MCF 10A (cell line): ENCODE results near the gene IL11RA. TPM values are rescaled to one million over a fixed set of nuclear protein-coding genes. Genes with fewer than 3 reads are reported as not detected.
A peak's percentile ranks its signal among the peaks of the same experiment; 100 is the strongest.

Experiments
- BruUV-seq: library from RNA; stranded (reverse); fragments of 400-500 nt; replicated peaks from 2 replicates; lab custom pipeline; 2021; lab: Mats Ljungman, UMichigan
- CTCF ChIA-PET: fragments of 300-600 bp; sonication (Branson Sonifier 250); formaldehyde crosslinking; extraction: SDS; loops from one replicate; lab custom pipeline; 2021; ENCODE audit warnings: antibody characterized with exemption, inconsistent platforms; lab: Yijun Ruan, JAX
- POLR2A ChIA-PET: fragments of 300-600, 350-650 bp; sonication (Branson Sonifier 250); formaldehyde crosslinking; extraction: SDS; loops from one replicate; lab custom pipeline; 2020; ENCODE audit warnings: antibody characterized with exemption, inconsistent platforms; lab: Yijun Ruan, JAX
- DNase-seq: peaks from one replicate; pipeline ENCODE4 v3.0.0-alpha.2; 2018; ENCODE audit not compliant: unreplicated experiment
- H3K27ac Mint-ChIP-seq: one replicate; pipeline ENCODE4 v1.8.0; 2022; ENCODE audit warnings: mild to moderate bottlenecking, low read depth, mixed read lengths; ENCODE audit not compliant: unreplicated experiment
- H3K27me3 Mint-ChIP-seq: one replicate; pipeline ENCODE4 v1.8.0; 2022; ENCODE audit warnings: mixed read lengths; ENCODE audit not compliant: insufficient read depth, unreplicated experiment
- H3K36me3 Mint-ChIP-seq: one replicate; pipeline ENCODE4 v1.8.0; 2022; ENCODE audit warnings: mild to moderate bottlenecking, moderate library complexity, mixed read lengths; ENCODE audit not compliant: insufficient read depth, unreplicated experiment
- H3K4me1 Mint-ChIP-seq: one replicate; pipeline ENCODE4 v1.8.0; 2022; ENCODE audit warnings: mixed read lengths; ENCODE audit not compliant: insufficient read depth, unreplicated experiment
- H3K4me3 Mint-ChIP-seq: one replicate; pipeline ENCODE4 v1.8.0; 2022; ENCODE audit warnings: mild to moderate bottlenecking, moderate library complexity, mixed read lengths; ENCODE audit not compliant: unreplicated experiment
- H3K9me3 Mint-ChIP-seq: one replicate; pipeline ENCODE4 v1.8.0; 2022; ENCODE audit warnings: mixed read lengths; ENCODE audit not compliant: unreplicated experiment
- CTCF ChIP-seq: fragments of 200-600 bp; IDR thresholded peaks from one replicate; pipeline ENCODE4 v1.8.0; 2022; ENCODE audit warnings: antibody characterized with exemption, mild to moderate bottlenecking; ENCODE audit not compliant: unreplicated experiment
- intact Hi-C: fragments of 100-400 bp; cut with micrococcal nuclease; formaldehyde crosslinking; loops from 2 replicates; pipeline ENCODE4 v1.14.1; 2022
- total RNA-seq: library from RNA; stranded (reverse); gene quantifications from 2 replicates; pipeline ENCODE4 v1.2.3, GENCODE V29; 2022

IL11RA gene
- total RNA-seq, 1 experiment from 2014 or later, result 4.0 TPM

GRCh38 chr9:34664281-34665066 is 12.5 kb downstream of the IL11RA start:
- TF ChIP-seq CTCF, result peak; percentile 73
- peaks cover 5% of the 10 kb centered on the region for H3K9me3 Mint-ChIP-seq
- peak overlapping the region; percentile 92 for H3K4me3 Mint-ChIP-seq
- H3K4me1 Mint-ChIP-seq, result peaks cover 17% of the 10 kb centered on the region
- no peaks in the 10 kb centered on the region for H3K27me3 Mint-ChIP-seq
- intact Hi-C loops, result loop anchor here (1.0 to 2.0 kb wide), 2 partner anchors 18 to 38 kb away; partner anchors contain the start of gene GALT
- BruUV-seq, result no TSS peak
- H3K36me3 Mint-ChIP-seq, result peaks cover 18% of the 10 kb centered on the region
- POLR2A ChIA-PET, result interaction anchor here (0.5 to 2.7 kb wide), 11 partner anchors 8 to 982 kb away, joined by 3 to 11 read pairs (median 3); partner anchors contain the start of genes CCL21, GALT, IL11RA and SIGMAR1
- CTCF ChIA-PET, result interaction anchor here (0.9 to 1.5 kb wide), 5 partner anchors 13 to 38 kb away, joined by 3 to 5 read pairs (median 4); partner anchors contain the start of gene GALT
- peak overlapping the region; percentile 49 for H3K27ac Mint-ChIP-seq
- peak; percentile 82 for DNase-seq

GRCh38 chr9:34665067-34665380 is 13.0 kb downstream of the IL11RA start:
- intact Hi-C loops, result loop anchor here (2.0 kb wide), 1 partner anchor 18 kb away; the partner anchor contains the start of gene GALT
- peak overlapping the region; percentile 96 for H3K27ac Mint-ChIP-seq
- H3K4me1 Mint-ChIP-seq, result peaks cover 17% of the 10 kb centered on the region
- TF ChIP-seq CTCF, result no peak
- peak overlapping the region; percentile 92 for H3K4me3 Mint-ChIP-seq
- CTCF ChIA-PET, result interaction anchor here (0.9 to 1.5 kb wide), 4 partner anchors 12 to 31 kb away, joined by 3 to 5 read pairs (median 4); partner anchors contain the start of gene GALT
- no TSS peak for BruUV-seq
- peaks cover 7% of the 10 kb centered on the region for H3K9me3 Mint-ChIP-seq
- peaks cover 21% of the 10 kb centered on the region for H3K36me3 Mint-ChIP-seq
- no peaks in the 10 kb centered on the region for H3K27me3 Mint-ChIP-seq
- no peak for DNase-seq
- POLR2A ChIA-PET, result interaction anchor here (0.5 to 2.7 kb wide), 8 partner anchors 13 to 45 kb away, joined by 3 to 11 read pairs (median 4); partner anchors contain the start of genes CCL21, GALT, IL11RA and SIGMAR1

- peak; percentile 94 for DNase-seq
- BruUV-seq, result TSS peak; percentile 65
These were observed 13.6 kb downstream of the IL11RA start for GRCh38 chr9:34665381-34666250.

More at GRCh38 chr9:34665381-34666250, 13.6 kb downstream of the IL11RA start:
- H3K4me3 Mint-ChIP-seq, result peak overlapping the region; percentile 92
- no peaks in the 10 kb centered on the region for H3K27me3 Mint-ChIP-seq
- POLR2A ChIA-PET, result interaction anchor here (0.6 to 2.7 kb wide), 8 partner anchors 14 to 53 kb away, joined by 3 to 11 read pairs (median 4); partner anchors contain the start of genes CCL21, GALT, IL11RA and SIGMAR1
- H3K36me3 Mint-ChIP-seq, result peaks cover 21% of the 10 kb centered on the region
- no peak for TF ChIP-seq CTCF
- peak overlapping the region; percentile 96 for H3K27ac Mint-ChIP-seq
- intact Hi-C loops, result loop anchor here (2.0 kb wide), 1 partner anchor 19 kb away; the partner anchor contains the start of gene GALT
- CTCF ChIA-PET, result interaction anchor here (0.6 to 1.5 kb wide), 5 partner anchors 17 to 146 kb away, joined by 3 to 5 read pairs (median 4); no protein-coding TSS in a partner anchor
- peaks cover 17% of the 10 kb centered on the region for H3K4me1 Mint-ChIP-seq
- peaks cover 7% of the 10 kb centered on the region for H3K9me3 Mint-ChIP-seq
